Measurements from ENCODE around the gene MED23.

MED23 gene

GRCh38 chr6:131642565-131642964 is 14.5 kb upstream of the MED23 start:
- no peak for DNase-seq (ENCODE audit: low read depth, low spot score)
- no peak overlapping the region for H3K4me3 ChIP-seq (ENCODE audit: low read length)

GRCh38 chr6:131641554-131641953 is 13.5 kb upstream of the MED23 start:
- no peak for DNase-seq (ENCODE audit: low read depth, low spot score)

GRCh38 chr6:131640576-131640975 is 12.5 kb upstream of the MED23 start:
- no peak for DNase-seq (ENCODE audit: low read depth, low spot score)
- H3K4me3 ChIP-seq (ENCODE audit: low read length), result no peak overlapping the region

More at GRCh38 chr6:131641554-131641953, 13.5 kb upstream of the MED23 start:
- no peak overlapping the region for H3K4me3 ChIP-seq (ENCODE audit: low read length)

GRCh38 chr6:131640100-131640499 is 12.1 kb upstream of the MED23 start:
- no peak overlapping the region for H3K4me3 ChIP-seq (ENCODE audit: low read length)

GRCh38 chr6:131638013-131638412 is 10.0 kb upstream of the MED23 start:
- no peak overlapping the region for H3K4me3 ChIP-seq (ENCODE audit: low read length)

More at GRCh38 chr6:131640100-131640499, 12.1 kb upstream of the MED23 start:
- DNase-seq (ENCODE audit: low read depth, low spot score), result no peak

GRCh38 chr6:131636880-131637792 is 9.1 kb upstream of the MED23 start, which contains the start of gene ENPP3:
ENPP3 (plus strand) TSS chr6:131637302; CDS start chr6:131637385, 83 bp downstream.
- DNase-seq (ENCODE audit: low read depth, low spot score), result no peak
- H3K4me3 ChIP-seq (ENCODE audit: low read length), result no peak within 1 kb of the TSS

More at GRCh38 chr6:131638013-131638412, 10.0 kb upstream of the MED23 start:
- DNase-seq (ENCODE audit: low read depth, low spot score), result no peak

GRCh38 chr6:131635384-131636340 is 7.6 kb upstream of the MED23 start:
- no peak overlapping the region for H3K4me3 ChIP-seq (ENCODE audit: low read length)
- no peak for DNase-seq (ENCODE audit: low read depth, low spot score)

- H3K4me3 ChIP-seq (ENCODE audit: low read length), result no peak overlapping the region
- DNase-seq (ENCODE audit: low read depth, low spot score), result no peak
These were observed 3.7 kb upstream of the MED23 start for GRCh38 chr6:131631625-131632289.

- no peak overlapping the region for H3K4me3 ChIP-seq (ENCODE audit: low read length)
- DNase-seq (ENCODE audit: low read depth, low spot score), result no peak
These were observed 1.6 kb upstream of the MED23 start for GRCh38 chr6:131629651-131630050.

GRCh38 chr6:131628726-131629125 is 684 bp upstream of the MED23 start:
- no peak for DNase-seq (ENCODE audit: low read depth, low spot score)
- H3K4me3 ChIP-seq (ENCODE audit: low read length), result peak overlapping the region; percentile 92

- no peak overlapping the region for H3K4me3 ChIP-seq (ENCODE audit: low read length)
- DNase-seq (ENCODE audit: low read depth, low spot score), result no peak
These were observed 12.8 kb downstream of the MED23 start for GRCh38 chr6:131615275-131615674.

GRCh38 chr6:131613296-131613925 is 14.6 kb downstream of the MED23 start:
- H3K4me3 ChIP-seq (ENCODE audit: low read length), result no peak overlapping the region
- no peak for DNase-seq (ENCODE audit: low read depth, low spot score)

GRCh38 chr6:131602781-131603312 is 25.2 kb downstream of the MED23 start:
- no peak overlapping the region for H3K4me3 ChIP-seq (ENCODE audit: low read length)
- no peak for DNase-seq (ENCODE audit: low read depth, low spot score)

GRCh38 chr6:131600716-131601115 is 27.3 kb downstream of the MED23 start:
- no peak for DNase-seq (ENCODE audit: low read depth, low spot score)
- H3K4me3 ChIP-seq (ENCODE audit: low read length), result no peak overlapping the region

GRCh38 chr6:131597446-131597845 is 30.6 kb downstream of the MED23 start:
- peak; percentile 17 for DNase-seq (ENCODE audit: low read depth, low spot score)
- H3K4me3 ChIP-seq (ENCODE audit: low read length), result no peak overlapping the region

GRCh38 chr6:131594074-131594473 is 34.0 kb downstream of the MED23 start:
- DNase-seq (ENCODE audit: low read depth, low spot score), result no peak
- H3K4me3 ChIP-seq (ENCODE audit: low read length), result no peak overlapping the region

GRCh38 chr6:131592935-131593334 is 35.1 kb downstream of the MED23 start:
- no peak for DNase-seq (ENCODE audit: low read depth, low spot score)
- no peak overlapping the region for H3K4me3 ChIP-seq (ENCODE audit: low read length)

GRCh38 chr6:131588643-131589042 is 39.4 kb downstream of the MED23 start:
- H3K4me3 ChIP-seq (ENCODE audit: low read length), result no peak overlapping the region
- DNase-seq (ENCODE audit: low read depth, low spot score), result no peak

Data from Jurkat, Clone E6-1 (cell line).